ENCODE results near the gene DBI. TPM values are rescaled to one million over a fixed set of nuclear protein-coding genes. Genes with fewer than 3 reads are reported as not detected.

Gene DBI
- total and polyA plus RNA-seq, 2 of the 8 experiments (the other 6 are each of a cell fraction or from before 2014, with no cell fraction given) = 180 to 212 TPM

DNA sequence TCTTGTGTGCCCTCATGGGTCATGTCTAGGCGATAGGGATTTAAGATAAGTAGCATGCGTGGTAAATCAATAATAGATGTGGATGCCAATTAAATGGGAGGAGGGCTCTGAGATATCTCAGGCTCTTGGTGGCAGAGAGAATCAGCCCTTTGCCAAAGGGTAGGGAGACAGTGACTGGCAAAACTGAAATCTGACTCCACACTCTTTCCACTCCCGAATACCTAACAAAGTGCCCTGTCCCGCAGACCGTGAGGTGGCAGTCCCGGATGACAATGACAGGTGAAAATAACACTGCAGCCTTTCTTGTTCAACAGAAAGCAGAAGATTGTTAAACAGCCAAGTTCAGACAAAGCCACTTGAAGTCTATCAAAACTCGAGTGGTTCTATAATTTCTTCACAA, 47.2 kb upstream of the DBI start (continued):
- TF ChIP-seq RXRA (IDR thresholded peaks at IDR 0.05; ENCODE audit: insufficient read depth, low read depth, low read length) (no peak), POLR2AphosphoS5 (IDR thresholded peaks at IDR 0.05; ENCODE audit: low read depth, low read length) (no peak)
- TF ChIP-seq, protein P1, sequence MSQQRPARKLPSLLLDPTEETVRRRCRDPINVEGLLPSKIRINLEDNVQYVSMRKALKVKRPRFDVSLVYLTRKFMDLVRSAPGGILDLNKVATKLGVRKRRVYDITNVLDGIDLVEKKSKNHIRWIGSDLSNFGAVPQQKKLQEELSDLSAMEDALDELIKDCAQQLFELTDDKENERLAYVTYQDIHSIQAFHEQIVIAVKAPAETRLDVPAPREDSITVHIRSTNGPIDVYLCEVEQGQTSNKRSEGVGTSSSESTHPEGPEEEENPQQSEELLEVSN (IDR thresholded peaks at IDR 0.05) = no peak
